H1 (cell line): ENCODE data around the gene CDK2.

Source experiments
- CBX8 ChIP-seq: fragments of 300-800, 300-1000 bp; sonication (generic); IDR thresholded peaks from 2 replicates; pipeline ENCODE4 v1.7.1; 2016; ENCODE audit warnings: low read depth, low read length, borderline replicate concordance
- CEBPB ChIP-seq: IDR thresholded peaks from 2 replicates; pipeline ENCODE4 v1.6.1; 2012; ENCODE audit warnings: low read depth, low read length
- EZH2 ChIP-seq: fragments of 200-600 bp; sonication (generic); IDR thresholded peaks from 2 replicates; pipeline ENCODE4 v1.7.1; 2012; ENCODE audit warnings: low read depth, mild to moderate bottlenecking, moderate library complexity, low read length, inconsistent platforms; ENCODE audit not compliant: severe bottlenecking
- JUND ChIP-seq: IDR thresholded peaks from 2 replicates; pipeline ENCODE4 v1.6.1; 2011; ENCODE audit warnings: mild to moderate bottlenecking, improper control_type of control experiment, low read length
- KDM1A ChIP-seq: fragments of 200-600, 300-600 bp; sonication (generic); IDR thresholded peaks from 2 replicates; pipeline ENCODE4 v1.7.1; 2016; ENCODE audit warnings: mild to moderate bottlenecking, low read length, borderline replicate concordance
- MAFK ChIP-seq: IDR thresholded peaks from 2 replicates; pipeline ENCODE4 v1.6.1; 2012; ENCODE audit warnings: low read depth, mild to moderate bottlenecking, improper control_type of control experiment, low read length
- POLR2A ChIP-seq, 2 experiments: IDR thresholded peaks; 1 replicate in 1 of 2; 2 replicates in 1 of 2; pipeline ENCODE4 v1.6.1; 2011; ENCODE audit warnings: low read depth in 2 of 2, low read length in 2 of 2, mild to moderate bottlenecking in 2 of 2; ENCODE audit errors: control extremely low read depth in 1 of 2
- POLR2AphosphoS5 ChIP-seq: IDR thresholded peaks from 2 replicates; pipeline ENCODE4 v1.6.1; 2011; ENCODE audit warnings: low read depth, low read length
- RFX5 ChIP-seq: IDR thresholded peaks from 2 replicates; pipeline ENCODE4 v1.6.1; 2011; ENCODE audit warnings: low read depth, low read length, improper control_type of control experiment, borderline replicate concordance
- TAF1 ChIP-seq: IDR thresholded peaks from 2 replicates; pipeline ENCODE4 v1.6.1; 2011; ENCODE audit warnings: mild to moderate bottlenecking, low read depth, low read length
- TF ChIP-seq, protein P1 (sequence below), 3 experiments: IDR thresholded peaks; 1 replicate in 2 of 3; 2 replicates in 1 of 3; pipeline versions ENCODE4 v1.5.1 to v1.6.1; 2011; ENCODE audit warnings: low read length in 3 of 3, mild to moderate bottlenecking in 3 of 3, inconsistent platforms in 2 of 3, low read depth in 1 of 3, moderate library complexity in 1 of 3; ENCODE audit not compliant: insufficient read depth in 1 of 3; ENCODE audit errors: control extremely low read depth in 1 of 3
- TF ChIP-seq, protein P2 (sequence below): IDR thresholded peaks from 2 replicates; pipeline ENCODE4 v1.6.1; 2012; ENCODE audit warnings: inconsistent platforms

- TF ChIP-seq, protein P1, sequence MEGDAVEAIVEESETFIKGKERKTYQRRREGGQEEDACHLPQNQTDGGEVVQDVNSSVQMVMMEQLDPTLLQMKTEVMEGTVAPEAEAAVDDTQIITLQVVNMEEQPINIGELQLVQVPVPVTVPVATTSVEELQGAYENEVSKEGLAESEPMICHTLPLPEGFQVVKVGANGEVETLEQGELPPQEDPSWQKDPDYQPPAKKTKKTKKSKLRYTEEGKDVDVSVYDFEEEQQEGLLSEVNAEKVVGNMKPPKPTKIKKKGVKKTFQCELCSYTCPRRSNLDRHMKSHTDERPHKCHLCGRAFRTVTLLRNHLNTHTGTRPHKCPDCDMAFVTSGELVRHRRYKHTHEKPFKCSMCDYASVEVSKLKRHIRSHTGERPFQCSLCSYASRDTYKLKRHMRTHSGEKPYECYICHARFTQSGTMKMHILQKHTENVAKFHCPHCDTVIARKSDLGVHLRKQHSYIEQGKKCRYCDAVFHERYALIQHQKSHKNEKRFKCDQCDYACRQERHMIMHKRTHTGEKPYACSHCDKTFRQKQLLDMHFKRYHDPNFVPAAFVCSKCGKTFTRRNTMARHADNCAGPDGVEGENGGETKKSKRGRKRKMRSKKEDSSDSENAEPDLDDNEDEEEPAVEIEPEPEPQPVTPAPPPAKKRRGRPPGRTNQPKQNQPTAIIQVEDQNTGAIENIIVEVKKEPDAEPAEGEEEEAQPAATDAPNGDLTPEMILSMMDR (IDR thresholded peaks at IDR 0.05; ENCODE audit: control extremely low read depth in 1 of 3, insufficient read depth in 1 of 3, low read depth in 1 of 3, low read length in 3 of 3), result no peak
- peak; percentile 76 for TF ChIP-seq TAF1
- no peak for TF ChIP-seq KDM1A
- TF ChIP-seq POLR2AphosphoS5, result peak; percentile 69; the same call in 1 of the 2 replicates
- TF ChIP-seq EZH2, result no peak
- peak; percentile 77 to 84 for TF ChIP-seq POLR2A (IDR thresholded peaks at IDR 0.05; ENCODE audit: control extremely low read depth in 1 of 2, low read depth in 2 of 2, low read length in 2 of 2)
- no peak for TF ChIP-seq RFX5
- TF ChIP-seq CEBPB, result no peak
- no peak for TF ChIP-seq MAFK
- no peak for TF ChIP-seq CBX8
- TF ChIP-seq, protein P2, sequence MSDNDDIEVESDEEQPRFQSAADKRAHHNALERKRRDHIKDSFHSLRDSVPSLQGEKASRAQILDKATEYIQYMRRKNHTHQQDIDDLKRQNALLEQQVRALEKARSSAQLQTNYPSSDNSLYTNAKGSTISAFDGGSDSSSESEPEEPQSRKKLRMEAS, result no peak
- no peak for TF ChIP-seq JUND
Observed at GRCh38 chr12:55927588-55928502, 38.8 kb upstream of the CDK2 start, which contains the start of gene PYM1.
